K562 (cell line): ENCODE data around the gene FOSL1. TPM values are rescaled to one million over a fixed set of nuclear protein-coding genes. Genes with fewer than 3 reads are reported as not detected.

Source experiments
- BCLAF1 ChIP-seq, 2 experiments: fragments of 450-650 bp in 1 of 2; IDR thresholded peaks; 2 replicates each; pipeline ENCODE4 v1.6.1; 2011 to 2017; ENCODE audit warnings: low read depth in 2 of 2, antibody characterized with exemption in 1 of 2, borderline replicate concordance in 1 of 2, low read length in 1 of 2, mild to moderate bottlenecking in 1 of 2, mixed read lengths in 1 of 2; ENCODE audit not compliant: control insufficient read depth in 1 of 2
- CHD7 ChIP-seq: fragments of 200-600 bp; sonication (generic); IDR thresholded peaks from one replicate; pipeline ENCODE4 v1.6.1; 2012; ENCODE audit warnings: mild to moderate bottlenecking, low read depth, low read length, inconsistent platforms
- LARP7 ChIP-seq: fragments of 450-650 bp; IDR thresholded peaks from 2 replicates; pipeline ENCODE4 v1.6.1; 2016
- PHTF2 ChIP-seq: fragments of 250-450 bp; sonication (Bioruptor Pico); IDR thresholded peaks from 2 replicates; pipeline ENCODE4 v1.5.0; 2021; ENCODE audit warnings: mild to moderate bottlenecking
- SIN3A ChIP-seq, 2 experiments: fragments of 150-350 bp in 1 of 2; IDR thresholded peaks; 2 replicates each; pipeline ENCODE4 v1.6.1; 2011 to 2016; ENCODE audit warnings: borderline replicate concordance in 2 of 2, low read depth in 2 of 2, low read length in 2 of 2, mild to moderate bottlenecking in 2 of 2, moderate library complexity in 2 of 2; ENCODE audit not compliant: control insufficient read depth in 1 of 2
- ZBTB8A ChIP-seq: fragments of 450-650 bp; IDR thresholded peaks from 2 replicates; pipeline ENCODE4 v1.6.1; 2018; ENCODE audit warnings: mild to moderate bottlenecking, moderate library complexity; ENCODE audit not compliant: partially characterized antibody
- ZFP1 ChIP-seq: fragments of 450-650 bp; formaldehyde crosslinking; IDR thresholded peaks from 2 replicates; pipeline ENCODE4 v1.4.0; 2020; ENCODE audit warnings: mild to moderate bottlenecking, mixed read lengths
- ZHX1 ChIP-seq: fragments of 150-350 bp; conservative IDR thresholded peaks from 2 replicates; pipeline ENCODE4 v1.6.1; 2014; ENCODE audit warnings: low read length
- polyA plus RNA-seq, 8 experiments: library from polyadenylated mRNA; depleted of rRNA in 4 of 8; stranded (reverse) in 5 of 8; unstranded in 3 of 8; fragments of >200 nt; fragmentation: Nextera tagmentation in 2 of 8; fragmentation: Illumina TruSeq in 1 of 8; extraction: Ambion mirVana in 2 of 8; extraction: Trizol in 1 of 8; gene quantifications; 2 replicates each; pipeline versions ENCODE4 v1.2.1 to v1.2.3, GENCODE V29; 2011 to 2014; ENCODE audit warnings: inconsistent platforms in 1 of 8, missing spikeins in 1 of 8
- total RNA-seq, 7 experiments: library from RNA; depleted of rRNA in 6 of 7; stranded (reverse); fragments of >200 nt in 6 of 7; fragmentation: Illumina TruSeq in 2 of 7; extraction: Trizol in 2 of 7; gene quantifications; 2 replicates each; pipeline versions ENCODE4 v1.2.1 to v1.2.3, GENCODE V29; 2011 to 2021; ENCODE audit warnings: low replicate concordance in 1 of 7

Gene FOSL1
- total and polyA plus RNA-seq, 9 of the 15 experiments (the other 6 are each of a cell fraction or from before 2014, with no cell fraction given) = 3.5 to 39.6 (median 10.0) TPM

- TF ChIP-seq ZHX1 = no peak
- no peak for TF ChIP-seq PHTF2 (CRISPR knock-in tag)
- no peak for TF ChIP-seq CHD7
- peak; percentile 87 to 95; a peak in 3 of 4 replicates for TF ChIP-seq SIN3A (IDR thresholded peaks at IDR 0.05; ENCODE audit: borderline replicate concordance in 2 of 2, control insufficient read depth in 1 of 2, low read depth in 2 of 2, low read length in 2 of 2)
- no peak for TF ChIP-seq BCLAF1 (IDR thresholded peaks at IDR 0.05; ENCODE audit: borderline replicate concordance in 1 of 2, control insufficient read depth in 1 of 2, low read depth in 2 of 2, low read length in 1 of 2)
- no peak for TF ChIP-seq LARP7
- no peak for TF ChIP-seq ZBTB8A
- no peak for TF ChIP-seq ZFP1 (CRISPR knock-in tag)
These were observed 43.3 kb downstream of the FOSL1 start (continued) for GRCh38 chr11:65856689-65857499.
